SIG-M5 (cell line): Measurements from ENCODE around the gene WNK1.

ENCODE experiments used
- DNase-seq: peaks from one replicate; lab custom pipeline; 2025; lab: John Stamatoyannopoulos, UW

Gene WNK1

DNA sequence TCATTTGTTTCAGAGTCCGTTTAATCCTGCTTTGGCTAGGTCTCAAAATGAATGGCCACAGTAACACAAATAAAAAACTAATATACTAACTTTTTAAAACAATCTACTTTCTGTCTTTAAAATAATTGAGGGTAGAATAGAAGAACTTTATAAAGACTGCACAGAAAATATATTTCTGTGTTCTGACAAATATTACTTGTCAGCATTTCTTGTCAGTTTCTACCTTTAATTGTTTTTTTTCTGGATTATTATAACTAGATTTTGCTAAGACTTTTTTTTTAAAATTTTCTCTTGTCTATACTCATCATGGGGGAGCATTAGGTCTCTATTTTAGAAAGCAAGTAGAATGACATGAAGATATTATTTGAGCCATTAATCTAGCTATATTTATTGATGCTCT, 110.9 kb downstream of the WNK1 start:
- DNase-seq: no peak

DNA sequence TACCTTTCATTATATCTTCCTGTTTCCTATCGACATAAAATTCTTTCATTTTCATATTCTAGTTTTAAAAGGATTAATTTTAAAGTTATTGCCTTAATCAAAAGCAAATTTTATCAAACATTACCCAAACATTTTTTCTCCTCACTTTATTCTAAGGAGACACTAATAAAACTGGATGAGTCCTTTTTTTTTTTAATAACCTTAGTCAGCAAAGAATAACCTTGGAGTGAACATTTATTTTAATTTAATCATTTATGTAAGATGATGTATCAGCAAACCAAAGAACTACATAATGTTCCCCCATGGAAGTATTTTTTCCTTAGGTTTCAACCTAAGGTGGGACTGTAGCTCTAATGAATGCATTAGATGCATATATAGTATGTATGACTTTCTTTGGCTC, 113.2 kb downstream of the WNK1 start:
- no peak for DNase-seq

DNA sequence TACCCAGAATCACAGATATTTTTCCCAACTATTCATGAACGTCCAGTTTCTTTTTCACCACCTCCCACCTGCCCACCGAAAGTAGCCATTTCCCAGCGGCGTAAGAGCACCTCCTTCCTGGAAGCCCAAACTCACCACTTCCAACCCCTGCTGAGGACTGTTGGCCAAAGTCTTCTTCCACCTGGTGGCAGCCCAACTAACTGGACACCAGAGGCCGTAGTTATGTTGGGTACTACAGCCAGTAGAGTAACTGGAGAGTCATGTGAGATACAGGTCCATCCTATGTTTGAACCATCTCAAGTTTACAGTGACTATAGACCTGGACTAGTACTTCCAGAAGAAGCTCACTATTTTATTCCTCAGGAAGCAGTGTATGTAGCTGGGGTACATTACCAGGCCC, 115.5 kb downstream of the WNK1 start:
- DNase-seq: no peak

DNA sequence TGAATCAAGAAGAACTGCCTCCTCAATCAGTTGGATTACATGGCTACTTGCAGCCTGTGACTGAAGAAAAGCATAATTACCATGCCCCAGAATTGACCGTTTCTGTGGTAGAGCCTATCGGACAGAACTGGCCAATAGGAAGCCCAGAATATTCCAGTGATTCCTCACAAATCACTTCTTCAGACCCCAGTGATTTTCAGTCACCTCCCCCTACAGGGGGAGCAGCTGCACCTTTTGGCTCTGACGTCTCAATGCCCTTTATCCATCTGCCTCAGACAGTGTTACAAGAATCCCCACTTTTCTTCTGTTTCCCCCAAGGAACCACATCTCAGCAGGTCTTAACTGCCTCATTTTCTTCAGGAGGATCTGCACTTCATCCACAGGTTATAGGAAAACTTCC, 116.3 kb downstream of the WNK1 start:
- DNase-seq: no peak

DNA sequence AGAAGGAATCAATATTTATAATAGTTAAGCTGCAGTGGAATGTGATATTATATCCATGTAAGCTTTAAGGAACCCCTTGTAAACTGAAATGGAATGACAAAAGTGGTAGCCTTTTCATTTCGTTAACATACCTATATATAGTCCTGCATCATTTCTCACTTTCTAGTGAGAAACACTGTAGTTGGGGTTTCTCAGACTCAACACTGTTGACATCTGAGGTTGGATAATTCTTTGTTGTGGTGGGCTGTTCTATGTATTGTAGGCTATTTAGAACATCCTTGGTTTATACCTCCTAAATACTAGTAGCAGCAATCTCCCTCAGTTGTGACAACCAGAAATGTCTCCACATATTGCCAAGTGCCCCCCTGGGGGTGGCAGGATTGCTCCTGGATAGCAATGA, 118.0 kb downstream of the WNK1 start:
- DNase-seq: no peak

DNA sequence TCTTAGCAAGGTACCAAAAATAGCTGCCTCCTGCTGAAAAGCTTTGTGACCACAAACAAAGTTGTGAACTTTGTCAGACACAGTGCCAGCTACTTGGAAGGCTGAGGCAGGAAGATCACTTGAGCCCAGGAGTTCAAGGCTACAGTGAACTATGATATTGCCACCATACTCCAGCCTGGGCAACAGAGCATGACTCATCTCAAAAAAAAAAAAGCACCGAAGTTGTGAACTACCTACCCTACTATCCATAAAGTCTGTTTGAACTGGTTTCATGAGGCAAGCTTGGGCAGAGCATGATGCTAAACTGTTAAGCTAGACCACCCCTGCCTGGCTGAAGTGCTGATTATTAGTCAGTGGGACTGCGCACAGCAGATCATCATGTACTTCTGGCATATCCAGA, 121.6 kb downstream of the WNK1 start:
- no peak for DNase-seq

DNA sequence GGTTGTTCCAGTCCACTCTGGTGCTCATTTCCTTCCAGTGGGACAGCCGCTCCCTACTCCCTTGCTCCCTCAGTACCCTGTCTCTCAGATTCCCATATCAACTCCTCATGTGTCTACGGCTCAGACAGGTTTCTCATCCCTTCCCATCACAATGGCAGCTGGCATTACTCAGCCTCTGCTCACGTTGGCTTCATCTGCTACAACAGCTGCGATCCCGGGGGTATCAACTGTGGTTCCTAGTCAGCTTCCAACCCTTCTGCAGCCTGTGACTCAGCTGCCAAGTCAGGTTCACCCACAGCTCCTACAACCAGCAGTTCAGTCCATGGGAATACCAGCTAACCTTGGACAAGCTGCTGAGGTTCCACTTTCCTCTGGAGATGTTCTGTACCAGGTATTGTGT, 127.3 kb downstream of the WNK1 start:
- no peak for DNase-seq

DNA sequence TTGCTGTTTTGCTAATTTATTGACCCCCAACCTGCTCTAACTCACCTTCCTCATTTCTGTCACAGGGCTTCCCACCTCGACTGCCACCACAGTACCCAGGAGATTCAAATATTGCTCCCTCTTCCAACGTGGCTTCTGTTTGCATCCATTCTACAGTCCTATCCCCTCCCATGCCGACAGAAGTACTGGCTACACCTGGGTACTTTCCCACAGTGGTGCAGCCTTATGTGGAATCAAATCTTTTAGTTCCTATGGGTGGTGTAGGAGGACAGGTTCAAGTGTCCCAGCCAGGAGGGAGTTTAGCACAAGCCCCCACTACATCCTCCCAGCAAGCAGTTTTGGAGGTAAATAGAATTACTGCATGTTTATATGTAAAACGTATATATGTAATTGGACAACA, 128.3 kb downstream of the WNK1 start:
- no peak for DNase-seq

DNA sequence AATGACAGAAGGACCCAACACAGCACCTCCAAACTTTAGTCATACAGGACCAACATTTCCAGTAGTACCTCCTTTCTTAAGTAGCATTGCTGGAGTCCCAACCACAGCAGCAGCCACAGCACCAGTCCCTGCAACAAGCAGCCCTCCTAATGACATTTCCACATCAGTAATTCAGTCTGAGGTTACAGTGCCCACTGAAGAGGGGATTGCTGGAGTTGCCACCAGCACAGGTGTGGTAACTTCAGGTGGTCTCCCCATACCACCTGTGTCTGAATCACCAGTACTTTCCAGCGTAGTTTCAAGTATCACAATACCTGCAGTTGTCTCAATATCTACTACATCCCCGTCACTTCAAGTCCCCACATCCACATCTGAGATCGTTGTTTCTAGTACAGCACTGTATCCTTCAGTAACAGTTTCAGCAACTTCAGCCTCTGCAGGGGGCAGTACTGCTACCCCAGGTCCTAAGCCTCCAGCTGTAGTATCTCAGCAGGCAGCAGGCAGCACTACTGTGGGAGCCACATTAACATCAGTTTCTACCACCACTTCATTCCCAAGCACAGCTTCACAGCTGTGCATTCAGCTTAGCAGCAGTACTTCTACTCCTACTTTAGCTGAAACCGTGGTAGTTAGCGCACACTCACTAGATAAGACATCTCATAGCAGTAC, 132.5 kb downstream of the WNK1 start:
- no peak for DNase-seq

DNA sequence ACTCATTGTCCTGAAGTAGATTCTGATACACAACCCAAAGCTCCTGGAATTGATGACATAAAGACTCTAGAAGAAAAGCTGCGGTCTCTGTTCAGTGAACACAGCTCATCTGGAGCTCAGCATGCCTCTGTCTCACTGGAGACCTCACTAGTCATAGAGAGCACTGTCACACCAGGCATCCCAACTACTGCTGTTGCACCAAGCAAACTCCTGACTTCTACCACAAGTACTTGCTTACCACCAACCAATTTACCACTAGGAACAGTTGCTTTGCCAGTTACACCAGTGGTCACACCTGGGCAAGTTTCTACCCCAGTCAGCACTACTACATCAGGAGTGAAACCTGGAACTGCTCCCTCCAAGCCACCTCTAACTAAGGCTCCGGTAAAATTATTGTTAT, 133.3 kb downstream of the WNK1 start:
- DNase-seq: no peak

DNA sequence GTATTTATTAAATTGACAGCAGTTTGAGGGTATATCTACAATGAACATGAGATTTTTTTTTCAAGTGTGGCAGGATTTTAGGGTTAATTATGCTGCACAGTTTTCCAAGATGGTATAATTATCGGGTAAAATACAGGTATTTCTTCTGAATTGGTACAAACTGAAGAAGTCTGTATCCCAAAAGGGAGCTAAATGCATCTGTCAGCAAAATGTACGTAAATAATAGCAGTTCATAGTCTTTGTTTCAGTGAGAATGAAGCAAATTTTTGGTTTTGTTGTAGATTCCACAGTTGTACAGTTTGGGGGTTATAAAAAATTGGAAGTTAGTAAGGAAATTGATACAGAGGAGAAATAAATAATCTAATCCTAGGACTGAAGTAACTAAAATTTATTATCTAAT, 133.8 kb downstream of the WNK1 start:
- no peak for DNase-seq

DNA sequence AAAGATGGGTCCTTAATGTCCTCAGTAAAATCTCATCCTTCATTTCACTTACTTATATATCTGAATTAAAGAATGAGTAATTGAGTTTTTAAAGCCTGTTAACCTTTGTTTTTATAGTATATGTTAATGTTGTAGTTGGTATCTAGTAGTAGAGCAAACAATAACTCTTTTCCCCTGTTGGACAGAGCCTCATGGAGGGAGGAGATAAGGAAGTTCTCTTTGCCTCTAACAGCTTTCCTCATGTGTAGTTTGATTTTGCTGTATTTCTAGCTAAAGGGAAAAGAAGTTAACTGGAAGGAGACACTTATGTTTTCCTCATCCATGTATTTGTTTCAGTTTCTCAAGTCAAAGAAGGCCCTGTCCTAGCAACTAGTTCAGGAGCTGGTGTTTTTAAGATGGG, 141.8 kb downstream of the WNK1 start:
- DNase-seq: no peak

DNA sequence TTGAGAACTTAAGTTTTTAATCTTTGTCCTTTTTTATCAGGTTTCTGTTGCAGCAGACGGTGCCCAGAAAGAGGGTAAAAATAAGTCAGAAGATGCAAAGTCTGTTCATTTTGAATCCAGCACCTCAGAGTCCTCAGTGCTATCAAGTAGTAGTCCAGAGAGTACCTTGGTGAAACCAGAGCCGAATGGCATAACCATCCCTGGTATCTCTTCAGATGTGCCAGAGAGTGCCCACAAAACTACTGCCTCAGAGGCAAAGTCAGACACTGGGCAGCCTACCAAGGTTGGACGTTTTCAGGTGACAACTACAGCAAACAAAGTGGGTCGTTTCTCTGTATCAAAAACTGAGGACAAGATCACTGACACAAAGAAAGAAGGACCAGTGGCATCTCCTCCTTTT, 143.7 kb downstream of the WNK1 start:
- DNase-seq: no peak

DNA sequence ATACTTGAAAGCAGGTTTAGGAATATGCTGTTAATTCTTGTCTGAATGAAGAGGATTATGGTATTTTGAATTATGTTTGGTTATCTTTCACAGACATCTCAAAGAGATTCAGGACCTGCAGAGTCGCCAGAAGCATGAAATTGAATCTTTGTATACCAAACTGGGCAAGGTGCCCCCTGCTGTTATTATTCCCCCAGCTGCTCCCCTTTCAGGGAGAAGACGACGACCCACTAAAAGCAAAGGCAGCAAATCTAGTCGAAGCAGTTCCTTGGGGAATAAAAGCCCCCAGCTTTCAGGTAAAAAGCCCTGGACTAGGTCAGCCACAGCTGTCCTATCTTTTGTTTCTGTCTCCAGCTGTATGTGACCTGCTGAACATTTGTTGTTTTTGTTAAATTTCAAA, 145.0 kb downstream of the WNK1 start:
- no peak for DNase-seq

DNA sequence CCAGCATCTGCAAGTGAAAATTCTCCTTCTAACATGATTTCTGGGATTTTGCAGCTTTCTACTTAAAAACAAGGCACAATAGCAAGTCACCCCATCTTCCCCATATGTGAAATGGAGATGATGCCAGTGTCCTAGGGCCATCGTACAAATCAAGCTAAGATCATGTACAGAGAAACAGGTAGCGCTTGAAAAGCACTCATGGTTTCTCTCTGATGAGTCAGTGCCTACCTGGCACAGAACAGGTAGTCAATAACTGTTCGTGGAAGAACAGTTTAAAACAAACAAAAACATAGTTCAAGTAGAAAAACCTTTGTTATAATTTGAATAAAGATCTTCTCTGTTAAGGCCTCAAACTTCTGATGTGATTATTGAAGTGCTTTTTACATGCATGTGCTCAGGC, 150.2 kb downstream of the WNK1 start:
- DNase-seq: no peak

DNA sequence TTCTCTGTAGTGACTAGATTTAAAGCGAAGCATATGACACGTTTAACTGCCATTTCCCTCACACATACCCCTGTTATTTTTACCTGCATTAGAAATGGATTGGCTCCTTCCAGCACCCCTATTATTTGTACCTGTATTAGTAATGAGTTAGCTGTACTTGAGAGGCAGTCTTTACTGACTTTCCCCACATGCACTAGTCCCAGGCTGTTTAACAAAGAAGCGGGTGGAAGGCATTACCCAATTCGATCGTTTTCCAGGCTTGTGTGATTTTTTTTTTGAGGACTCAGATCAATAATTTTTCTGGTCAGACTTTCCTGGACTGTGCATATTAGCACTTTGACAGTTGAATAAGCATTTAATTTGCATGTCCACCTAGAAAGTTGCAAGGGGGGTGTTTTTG, 150.7 kb downstream of the WNK1 start:
- DNase-seq: no peak

DNA sequence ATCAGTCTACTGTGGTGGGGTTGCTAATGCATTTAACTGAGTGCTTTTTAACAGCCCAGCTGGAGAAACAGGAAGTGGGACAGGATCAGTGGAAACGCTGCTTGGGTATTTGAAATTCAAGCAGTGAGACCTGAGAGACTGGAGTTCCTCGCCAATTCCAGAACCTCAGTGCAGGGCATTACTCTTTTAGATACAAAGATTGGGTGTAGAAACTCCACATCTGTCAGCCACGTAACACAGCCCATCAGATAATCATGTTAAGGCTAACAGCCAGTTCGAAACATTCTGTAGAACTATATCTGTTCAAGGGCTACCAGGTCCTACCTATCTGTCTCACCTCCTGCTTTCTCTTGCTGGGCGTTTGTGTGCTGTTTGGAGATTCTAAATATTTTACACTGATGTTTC, 151.6 kb downstream of the WNK1 start:
- no peak for DNase-seq

DNA sequence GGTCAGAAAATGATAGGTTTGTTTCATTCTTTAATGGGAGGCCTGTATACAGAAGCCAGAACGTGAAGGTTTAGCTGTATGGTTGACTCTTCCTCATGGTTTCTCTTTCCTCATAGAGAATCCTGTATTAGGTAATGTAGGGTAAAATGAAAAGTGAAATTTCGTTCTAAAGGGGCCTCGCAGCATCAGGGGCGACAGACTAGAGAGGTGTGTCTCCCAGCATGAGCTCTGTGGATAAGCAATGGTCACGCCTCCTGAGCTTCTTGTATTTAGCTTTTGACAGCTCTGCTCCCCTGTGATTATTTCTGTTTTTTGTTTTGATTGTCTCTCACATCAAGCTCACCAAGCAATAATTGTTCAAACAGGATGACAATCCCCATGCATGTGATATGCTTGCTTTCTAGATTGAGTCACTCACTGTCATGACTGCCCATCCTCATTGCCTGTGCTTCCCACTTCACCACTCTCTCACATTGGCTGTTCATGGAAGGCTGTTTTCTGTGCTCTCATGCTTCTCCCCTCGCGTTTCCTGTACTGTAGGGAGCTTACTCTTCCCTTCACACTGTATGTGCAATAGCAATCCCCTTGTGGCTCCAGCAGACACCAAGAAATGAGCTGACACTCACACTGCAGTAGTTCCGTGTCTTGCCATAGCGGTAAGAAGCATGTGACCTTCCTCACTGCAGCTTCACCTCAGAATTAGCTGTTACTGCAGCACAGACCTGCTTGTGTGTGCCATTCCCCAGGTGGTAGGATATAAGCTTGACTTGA, 153.1 kb downstream of the WNK1 start:
- no peak for DNase-seq

DNA sequence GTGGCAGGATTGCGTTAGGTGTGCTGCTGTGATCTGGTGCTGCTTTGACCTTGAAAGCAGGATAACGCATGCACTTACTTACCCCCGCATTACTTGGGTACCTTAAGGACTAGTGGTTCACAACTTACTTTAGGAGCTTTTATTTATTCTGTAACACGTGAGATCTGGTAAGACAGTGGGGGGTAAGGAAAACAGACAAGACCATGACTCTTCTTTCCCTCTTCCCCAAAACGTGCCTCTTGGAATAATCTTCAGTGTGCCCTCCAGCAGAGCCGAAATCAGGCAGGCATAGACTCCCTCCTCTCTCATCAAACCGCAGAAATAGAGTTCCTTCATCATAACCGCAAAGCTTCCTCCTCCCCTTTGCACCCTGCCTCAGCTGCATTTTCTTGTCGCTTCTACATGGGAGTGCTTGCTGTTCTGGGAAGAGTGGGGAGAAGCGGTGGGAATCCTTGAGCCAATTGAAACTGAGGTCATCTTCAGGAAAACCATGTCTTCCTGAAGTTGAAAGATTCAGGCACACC, 153.7 kb downstream of the WNK1 start:
- DNase-seq: no peak

DNA sequence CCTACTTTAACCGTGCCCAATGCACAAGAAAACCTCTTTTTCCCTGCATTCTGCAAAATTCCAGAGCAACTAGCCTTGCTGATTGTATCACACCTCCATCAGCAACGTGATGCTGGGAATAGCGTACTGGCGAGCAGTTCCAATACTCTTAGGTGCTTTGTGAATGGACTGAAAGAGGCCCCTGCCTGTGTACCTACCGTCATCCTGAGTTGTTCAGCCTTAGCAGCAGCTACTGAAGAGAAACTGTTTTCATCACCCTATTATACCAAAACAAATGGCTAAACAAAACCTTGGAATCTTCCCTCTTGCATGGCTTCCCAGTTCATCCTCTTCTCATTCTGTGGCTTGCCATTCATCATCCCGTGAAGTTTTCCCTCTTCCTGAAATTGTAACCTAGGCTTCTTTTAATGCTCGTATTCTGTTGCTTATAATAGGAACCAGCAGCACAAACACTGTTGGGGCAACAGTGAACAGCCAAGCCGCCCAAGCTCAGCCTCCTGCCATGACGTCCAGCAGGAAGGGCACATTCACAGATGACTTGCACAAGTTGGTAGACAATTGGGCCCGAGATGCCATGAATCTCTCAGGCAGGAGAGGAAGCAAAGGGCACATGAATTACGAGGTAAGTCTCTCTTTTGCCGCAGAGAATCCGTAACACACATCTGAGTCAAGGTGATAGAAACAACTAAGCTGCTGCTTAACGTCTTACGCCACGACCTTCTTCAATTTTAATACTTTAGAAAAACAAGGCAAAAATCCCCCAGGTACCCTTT, 155.2 kb downstream of the WNK1 start:
- DNase-seq: no peak

DNA sequence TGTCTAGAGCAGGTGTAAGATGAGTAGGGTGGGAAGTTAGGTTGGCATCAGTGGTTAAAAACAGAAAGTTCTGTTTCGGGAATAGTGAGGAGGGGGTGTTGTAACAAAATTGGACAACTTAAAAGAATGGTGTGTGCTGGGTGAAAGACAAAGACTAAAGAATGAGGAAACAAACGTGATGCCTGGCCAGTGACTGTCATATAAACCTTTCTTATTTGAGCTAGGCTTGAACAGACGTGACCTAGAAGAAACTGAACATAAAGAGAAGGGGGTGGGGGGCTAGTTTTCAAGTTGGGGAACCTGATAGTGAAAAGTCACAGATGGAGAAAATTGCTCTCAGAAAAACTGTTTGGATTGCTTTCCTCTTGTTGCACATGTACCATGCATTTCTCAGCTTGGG, 157.5 kb downstream of the WNK1 start:
- no peak for DNase-seq

DNA sequence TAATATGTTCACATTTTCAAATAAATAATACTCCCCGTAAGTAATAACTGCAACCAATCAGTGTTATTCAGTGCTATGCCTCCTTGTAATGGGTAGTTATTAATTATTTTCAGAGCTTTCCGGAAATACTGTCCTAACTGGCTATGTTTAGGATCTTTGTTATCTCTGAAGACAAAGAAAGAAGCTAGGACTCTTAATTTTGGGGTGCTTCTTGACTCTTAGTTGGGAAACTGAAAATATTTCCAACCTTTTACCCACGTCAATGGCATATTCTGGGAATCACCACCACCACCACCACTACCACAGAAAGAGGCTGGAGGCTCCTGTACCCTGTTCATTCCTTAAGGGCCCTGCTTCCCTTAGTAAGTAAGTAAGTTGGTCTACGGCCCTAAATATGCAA, 158.0 kb downstream of the WNK1 start:
- no peak for DNase-seq

DNA sequence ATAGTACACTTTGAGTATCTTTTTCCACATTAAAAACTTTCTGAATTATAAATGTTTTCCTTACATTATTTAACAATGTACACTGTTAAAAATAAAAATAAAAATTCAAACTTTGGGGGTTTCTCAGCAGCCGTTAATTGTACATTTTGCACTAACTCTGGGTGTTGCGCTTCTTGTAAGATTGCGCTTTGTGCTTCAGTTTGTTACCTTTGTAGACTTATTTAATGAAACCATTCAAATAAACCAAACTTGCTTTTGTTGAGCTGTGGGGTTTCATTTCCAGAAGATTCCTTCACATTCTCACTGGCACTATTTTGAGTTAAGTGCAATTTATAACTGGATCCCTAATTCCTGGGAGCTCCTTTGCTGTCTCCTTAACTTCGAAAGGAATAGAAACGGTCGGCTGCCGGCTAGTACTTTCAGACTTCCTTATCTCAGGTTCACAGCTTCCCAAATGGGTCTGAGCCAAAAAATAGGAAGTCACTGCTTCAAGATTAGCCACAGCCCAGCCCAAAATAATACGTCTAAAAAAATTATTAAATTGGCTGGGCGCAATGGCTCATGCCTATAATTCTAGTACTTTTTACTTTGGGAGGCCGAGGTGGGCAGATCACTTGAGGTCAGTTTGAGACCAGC, 158.9 kb downstream of the WNK1 start:
- DNase-seq: no peak
